GM10266 (cell line): ENCODE measurements around the gene THY1.

Experiments
- DNase-seq: peaks from one replicate; pipeline ENCODE4 v3.0.0; 2012; ENCODE audit errors: extremely low spot score
- TF ChIP-seq, protein P1 (sequence below): IDR thresholded peaks from 2 replicates; pipeline ENCODE4 v1.5.1; 2012; ENCODE audit warnings: mild to moderate bottlenecking, low read depth; ENCODE audit not compliant: control insufficient read depth, insufficient read depth; ENCODE audit errors: missing control alignments

THY1 gene

DNA sequence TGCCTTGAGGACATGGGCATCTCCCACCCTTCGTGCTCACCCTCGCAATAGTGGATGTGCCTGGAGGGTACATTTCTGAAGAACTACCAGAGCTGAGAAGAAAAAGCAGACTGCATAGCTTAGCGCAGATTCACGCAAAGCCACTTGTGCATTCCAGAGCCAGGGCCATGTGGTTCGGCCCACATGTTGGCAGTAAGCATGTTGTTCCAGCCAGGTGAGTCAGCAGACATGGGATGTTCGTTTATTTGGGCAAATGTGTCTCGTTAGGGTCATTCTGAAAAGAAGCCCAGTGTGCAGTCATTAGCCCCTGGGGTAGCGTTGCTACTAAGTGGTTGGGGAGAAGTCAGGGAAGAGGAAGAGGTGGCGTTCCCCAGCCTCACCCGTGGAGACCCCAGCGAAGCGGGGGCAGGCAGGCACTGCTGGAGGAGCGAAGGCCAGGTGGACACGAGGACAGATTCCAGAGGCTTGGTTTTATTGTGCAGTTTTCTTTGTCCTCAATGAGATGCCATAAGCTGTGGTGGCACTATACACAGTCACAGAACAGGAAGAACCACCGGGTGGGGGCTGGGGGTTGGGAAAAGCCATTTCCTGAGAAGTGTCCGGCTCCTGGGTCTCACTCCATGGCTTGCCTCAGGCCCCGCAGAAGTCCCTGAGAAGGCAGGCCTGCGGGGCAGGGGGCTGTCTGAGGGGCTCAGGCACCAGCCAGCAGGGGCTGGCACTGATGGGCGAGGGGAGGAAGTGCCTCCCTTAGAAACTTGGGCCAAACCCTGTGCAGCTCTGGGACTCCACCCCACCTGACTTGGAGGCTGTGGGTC, 5.0 kb downstream of the THY1 start:
- no peak for DNase-seq
- TF ChIP-seq, protein P1, sequence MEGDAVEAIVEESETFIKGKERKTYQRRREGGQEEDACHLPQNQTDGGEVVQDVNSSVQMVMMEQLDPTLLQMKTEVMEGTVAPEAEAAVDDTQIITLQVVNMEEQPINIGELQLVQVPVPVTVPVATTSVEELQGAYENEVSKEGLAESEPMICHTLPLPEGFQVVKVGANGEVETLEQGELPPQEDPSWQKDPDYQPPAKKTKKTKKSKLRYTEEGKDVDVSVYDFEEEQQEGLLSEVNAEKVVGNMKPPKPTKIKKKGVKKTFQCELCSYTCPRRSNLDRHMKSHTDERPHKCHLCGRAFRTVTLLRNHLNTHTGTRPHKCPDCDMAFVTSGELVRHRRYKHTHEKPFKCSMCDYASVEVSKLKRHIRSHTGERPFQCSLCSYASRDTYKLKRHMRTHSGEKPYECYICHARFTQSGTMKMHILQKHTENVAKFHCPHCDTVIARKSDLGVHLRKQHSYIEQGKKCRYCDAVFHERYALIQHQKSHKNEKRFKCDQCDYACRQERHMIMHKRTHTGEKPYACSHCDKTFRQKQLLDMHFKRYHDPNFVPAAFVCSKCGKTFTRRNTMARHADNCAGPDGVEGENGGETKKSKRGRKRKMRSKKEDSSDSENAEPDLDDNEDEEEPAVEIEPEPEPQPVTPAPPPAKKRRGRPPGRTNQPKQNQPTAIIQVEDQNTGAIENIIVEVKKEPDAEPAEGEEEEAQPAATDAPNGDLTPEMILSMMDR: no peak

DNA sequence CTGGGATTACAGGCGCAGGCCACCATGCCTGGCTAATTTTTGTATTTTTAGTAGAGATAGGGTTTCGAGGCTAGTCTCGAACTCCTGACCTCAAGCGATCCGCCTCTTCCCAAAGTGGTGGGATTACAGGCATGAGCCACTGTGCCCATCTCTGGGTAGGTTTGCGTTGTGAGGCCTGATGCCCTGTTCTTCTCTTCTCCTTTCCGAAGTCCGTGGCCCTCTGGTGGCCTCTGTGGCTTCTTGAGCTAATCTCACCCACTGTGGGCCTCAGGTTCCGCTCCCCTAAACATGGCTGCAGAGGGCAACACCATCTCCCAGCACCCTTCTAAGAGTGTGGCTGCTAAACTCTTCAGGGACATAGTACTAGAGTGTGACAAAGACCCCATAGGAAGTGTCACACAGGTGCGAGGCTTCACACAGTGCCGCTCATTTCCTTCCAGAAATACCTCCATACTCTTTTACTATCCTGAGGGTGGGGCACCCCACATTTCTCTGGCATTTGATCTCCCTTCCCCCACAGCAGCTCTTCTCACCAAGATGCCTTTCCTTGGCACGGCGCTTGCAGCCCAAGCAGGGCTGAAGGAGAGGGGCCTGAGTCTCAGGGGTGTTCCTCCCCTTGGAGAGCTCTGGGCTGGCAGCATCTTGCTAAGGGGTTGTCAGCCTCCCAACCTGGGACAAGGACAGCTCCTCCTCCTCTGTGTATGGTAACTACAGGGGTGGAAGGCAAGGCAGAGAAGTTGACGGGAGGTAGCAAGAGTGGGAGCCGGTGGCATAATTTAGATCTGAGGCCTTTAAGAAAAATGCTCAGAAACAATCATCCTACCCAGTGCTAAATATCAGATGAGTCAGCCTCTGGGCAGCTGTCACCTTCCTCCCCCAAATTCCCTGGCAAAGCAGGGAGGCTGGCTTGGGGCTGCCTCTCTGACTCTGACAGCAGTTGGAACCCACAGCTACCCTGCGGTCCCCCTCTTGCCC, 6.1 kb downstream of the THY1 start:
- TF ChIP-seq, protein P1: no peak
- DNase-seq: no peak

DNA sequence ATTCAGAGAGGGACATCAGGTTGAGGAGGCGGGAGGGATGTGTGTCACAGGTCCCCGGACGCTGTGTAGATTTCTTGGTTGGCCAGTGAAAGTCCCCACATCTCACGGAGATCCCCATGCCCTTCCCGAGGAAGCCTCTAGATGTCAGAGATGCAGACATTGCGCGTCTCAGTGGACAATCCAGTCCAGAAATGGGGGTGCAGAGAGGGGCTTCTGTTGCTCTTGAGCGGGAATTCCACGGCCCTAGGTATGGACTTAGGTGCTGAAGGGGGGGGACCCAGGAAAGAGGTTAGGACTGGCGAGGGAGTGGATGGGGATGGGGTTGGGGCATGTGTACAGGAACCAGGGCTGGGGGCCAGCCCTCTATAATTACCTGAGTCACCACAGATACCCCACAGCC, 7.0 kb downstream of the THY1 start:
- no peak for DNase-seq
- TF ChIP-seq, protein P1: no peak

DNA sequence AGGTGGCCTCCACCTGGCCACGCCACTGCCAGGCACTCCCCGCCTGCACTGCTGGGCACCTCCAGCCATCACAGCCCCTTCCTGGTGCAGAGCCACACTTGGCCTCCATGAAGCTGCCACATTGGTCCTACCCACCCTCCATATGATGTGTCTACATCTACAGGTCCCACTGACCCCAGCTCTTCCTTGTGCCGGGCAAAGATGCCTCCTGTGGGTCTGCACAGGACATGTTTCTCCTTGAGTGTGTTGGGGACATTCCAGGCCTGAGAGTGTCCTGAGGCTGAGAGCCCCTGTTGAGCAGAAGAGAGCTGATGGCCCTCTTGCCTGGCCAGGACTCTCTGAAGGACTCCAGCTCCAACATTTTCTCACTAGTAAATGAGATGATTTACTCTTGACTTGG, 7.5 kb downstream of the THY1 start:
- no peak for DNase-seq
- TF ChIP-seq, protein P1: no peak

DNA sequence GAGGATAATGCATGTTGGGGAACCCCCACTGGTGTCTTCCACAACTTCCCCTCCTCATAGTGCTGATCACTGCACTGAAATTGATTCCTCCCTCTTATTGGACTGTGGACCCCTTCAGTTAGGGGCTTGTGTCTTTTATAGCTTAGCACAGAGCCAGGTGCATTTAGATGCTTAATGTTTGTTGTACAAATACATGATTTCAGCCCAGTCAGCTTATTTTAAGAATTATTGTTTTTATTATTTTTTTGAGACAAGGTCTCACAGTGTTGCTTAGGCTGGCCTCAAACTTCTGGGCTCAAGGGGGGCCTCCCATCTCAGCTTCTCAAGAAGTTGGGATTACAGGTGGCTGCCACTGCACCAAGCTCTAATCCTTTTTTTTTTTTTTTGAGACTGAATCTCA, 8.2 kb downstream of the THY1 start:
- TF ChIP-seq, protein P1: no peak
- DNase-seq: no peak

DNA sequence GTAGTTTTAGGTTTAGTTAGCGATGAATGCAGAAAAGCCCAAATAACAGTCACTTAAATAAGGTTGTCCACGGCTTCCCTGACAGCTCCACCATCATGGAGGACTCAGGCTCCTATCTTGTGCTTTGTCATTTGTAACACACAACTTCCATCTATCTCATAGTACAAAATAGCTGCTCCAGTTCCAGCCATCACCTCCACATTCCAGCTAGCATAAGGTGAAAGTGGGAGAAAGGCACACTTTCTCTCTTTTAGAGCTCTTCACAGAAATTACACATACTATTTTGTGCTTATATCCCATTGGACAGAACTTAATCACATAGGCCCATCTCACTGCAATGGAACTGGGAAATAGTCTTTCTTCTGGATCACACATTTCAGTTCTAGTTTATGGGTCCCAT, 8.7 kb downstream of the THY1 start:
- TF ChIP-seq, protein P1: no peak
- no peak for DNase-seq
